Uterus (tissue), 2 donors: ENCODE measurements around the gene THRAP3.

Experiments
- POLR2A ChIP-seq, 2 donors: fragments of 450-650 bp; IDR thresholded peaks; one replicate each; pipeline ENCODE4 v1.6.1; 2016; ENCODE audit warnings: antibody characterized with exemption in 2 of 2, mild to moderate bottlenecking in 1 of 2, moderate library complexity in 1 of 2
- TF ChIP-seq, protein P1 (sequence below), 4 experiments: fragments of 200-600 bp in 2 of 4; fragments of 450-650 bp in 2 of 4; sonication (generic) in 2 of 4; IDR thresholded peaks; one replicate each; pipeline ENCODE4 v1.5.1; 2016 to 2019; ENCODE audit warnings: antibody characterized with exemption in 4 of 4, mild to moderate bottlenecking in 2 of 4, moderate library complexity in 1 of 4

GRCh38 chr1:36320767-36321118, 96.5 kb downstream of the THRAP3 start:
- no peak for TF ChIP-seq POLR2A (IDR thresholded peaks at IDR 0.05)
- TF ChIP-seq, protein P1, sequence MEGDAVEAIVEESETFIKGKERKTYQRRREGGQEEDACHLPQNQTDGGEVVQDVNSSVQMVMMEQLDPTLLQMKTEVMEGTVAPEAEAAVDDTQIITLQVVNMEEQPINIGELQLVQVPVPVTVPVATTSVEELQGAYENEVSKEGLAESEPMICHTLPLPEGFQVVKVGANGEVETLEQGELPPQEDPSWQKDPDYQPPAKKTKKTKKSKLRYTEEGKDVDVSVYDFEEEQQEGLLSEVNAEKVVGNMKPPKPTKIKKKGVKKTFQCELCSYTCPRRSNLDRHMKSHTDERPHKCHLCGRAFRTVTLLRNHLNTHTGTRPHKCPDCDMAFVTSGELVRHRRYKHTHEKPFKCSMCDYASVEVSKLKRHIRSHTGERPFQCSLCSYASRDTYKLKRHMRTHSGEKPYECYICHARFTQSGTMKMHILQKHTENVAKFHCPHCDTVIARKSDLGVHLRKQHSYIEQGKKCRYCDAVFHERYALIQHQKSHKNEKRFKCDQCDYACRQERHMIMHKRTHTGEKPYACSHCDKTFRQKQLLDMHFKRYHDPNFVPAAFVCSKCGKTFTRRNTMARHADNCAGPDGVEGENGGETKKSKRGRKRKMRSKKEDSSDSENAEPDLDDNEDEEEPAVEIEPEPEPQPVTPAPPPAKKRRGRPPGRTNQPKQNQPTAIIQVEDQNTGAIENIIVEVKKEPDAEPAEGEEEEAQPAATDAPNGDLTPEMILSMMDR (IDR thresholded peaks at IDR 0.05): no peak
